OCI-M1 (cell line): Measurements from ENCODE around the gene SLC30A2.
A peak's percentile ranks its signal among the peaks of the same experiment; 100 is the strongest.
"Not testable (repeated sequence)": the region's sequence is repeated elsewhere in the genome, so short reads cannot be mapped to it uniquely, and the experiment has no call there.

Source experiments
- DNase-seq: peaks from one replicate; lab custom pipeline; 2025; lab: John Stamatoyannopoulos, UW

SLC30A2 gene, protein sequence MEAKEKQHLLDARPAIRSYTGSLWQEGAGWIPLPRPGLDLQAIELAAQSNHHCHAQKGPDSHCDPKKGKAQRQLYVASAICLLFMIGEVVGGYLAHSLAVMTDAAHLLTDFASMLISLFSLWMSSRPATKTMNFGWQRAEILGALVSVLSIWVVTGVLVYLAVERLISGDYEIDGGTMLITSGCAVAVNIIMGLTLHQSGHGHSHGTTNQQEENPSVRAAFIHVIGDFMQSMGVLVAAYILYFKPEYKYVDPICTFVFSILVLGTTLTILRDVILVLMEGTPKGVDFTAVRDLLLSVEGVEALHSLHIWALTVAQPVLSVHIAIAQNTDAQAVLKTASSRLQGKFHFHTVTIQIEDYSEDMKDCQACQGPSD

DNA sequence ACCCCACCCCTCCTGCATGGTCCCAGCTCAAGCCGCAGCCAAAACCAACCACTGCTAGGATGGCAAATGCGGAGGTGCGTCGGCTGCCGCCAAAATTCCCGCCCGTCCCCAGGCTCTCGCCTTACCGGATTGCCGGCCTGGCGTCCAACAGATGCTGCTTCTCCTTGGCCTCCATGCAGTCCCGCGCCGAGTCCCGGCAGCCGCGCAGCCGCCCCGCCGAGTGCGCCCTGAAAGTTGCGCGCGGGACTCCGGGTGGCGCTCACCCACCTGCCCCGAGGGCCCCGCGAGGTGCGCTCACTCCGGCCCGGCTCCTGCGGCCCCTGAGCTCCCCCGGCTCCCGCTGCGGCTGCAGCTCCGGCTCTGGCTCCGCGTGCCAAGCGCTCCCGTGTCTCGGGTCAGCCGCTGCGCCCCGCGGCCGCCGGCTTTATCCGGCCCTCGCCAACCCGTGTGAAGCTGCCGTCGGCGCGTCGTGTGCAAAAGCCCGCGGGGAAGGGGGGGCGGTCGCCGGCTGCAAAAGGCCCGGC lies at the start of gene SLC30A2:
TSS of gene SLC30A2 (minus strand) at position 397 of the 524 bp plus-strand sequence. CDS start at position 175, 222 bp downstream.
- DNase-seq, result no peak

- no peak for DNase-seq
Measured at GRCh38 chr1:26094677-26095383, 48.9 kb upstream of the SLC30A2 start.

DNA sequence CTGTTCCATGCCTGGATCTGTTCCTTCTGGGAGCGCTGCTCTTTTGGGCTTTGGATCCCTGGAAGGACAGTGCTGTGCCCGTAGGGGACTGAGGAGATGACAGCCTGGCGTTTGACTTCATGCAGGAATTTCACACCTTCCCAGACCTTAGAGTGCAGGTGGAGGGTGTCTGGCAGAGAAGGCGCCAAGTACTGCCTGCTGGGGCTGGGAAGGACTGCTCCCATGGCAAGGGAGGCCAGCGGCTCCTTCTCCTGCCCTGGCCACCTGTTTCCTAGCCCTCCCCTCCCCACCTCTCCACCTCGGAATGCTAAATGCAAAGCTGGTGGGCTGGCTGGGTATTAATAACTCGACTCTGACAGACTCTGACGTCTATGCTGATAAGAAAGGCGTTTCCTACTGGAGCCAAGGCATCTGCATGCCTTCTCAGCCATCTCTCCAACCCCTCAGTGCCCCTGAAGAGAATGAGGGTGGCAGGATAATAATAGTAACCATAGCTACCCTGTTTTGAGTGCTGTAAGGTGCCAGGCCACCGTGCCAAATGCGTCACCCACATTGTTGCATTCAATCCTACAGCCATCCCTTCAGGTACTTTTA lies 48.3 kb upstream of the SLC30A2 start:
- DNase-seq, result no peak

DNA sequence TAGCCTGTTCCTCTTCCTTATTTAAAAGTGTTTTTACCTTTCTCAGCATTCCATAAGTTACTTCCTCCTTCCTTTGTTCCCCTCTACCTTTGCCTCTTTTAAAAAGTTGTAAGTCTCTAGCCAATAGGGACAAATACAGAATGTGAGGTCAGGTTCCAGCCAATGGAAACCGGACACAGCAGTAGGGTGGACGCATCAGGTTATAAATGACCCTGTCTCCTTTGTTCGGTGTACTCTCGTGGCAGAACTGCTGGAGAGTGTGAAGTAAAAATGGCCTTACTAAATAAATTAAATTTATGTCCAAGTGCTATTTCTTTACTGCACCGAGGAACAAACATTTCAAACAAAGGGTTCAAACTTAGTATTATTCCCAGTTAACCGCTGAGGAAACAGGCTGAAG lies 47.7 kb upstream of the SLC30A2 start:
- not testable (repeated sequence) for DNase-seq

DNA sequence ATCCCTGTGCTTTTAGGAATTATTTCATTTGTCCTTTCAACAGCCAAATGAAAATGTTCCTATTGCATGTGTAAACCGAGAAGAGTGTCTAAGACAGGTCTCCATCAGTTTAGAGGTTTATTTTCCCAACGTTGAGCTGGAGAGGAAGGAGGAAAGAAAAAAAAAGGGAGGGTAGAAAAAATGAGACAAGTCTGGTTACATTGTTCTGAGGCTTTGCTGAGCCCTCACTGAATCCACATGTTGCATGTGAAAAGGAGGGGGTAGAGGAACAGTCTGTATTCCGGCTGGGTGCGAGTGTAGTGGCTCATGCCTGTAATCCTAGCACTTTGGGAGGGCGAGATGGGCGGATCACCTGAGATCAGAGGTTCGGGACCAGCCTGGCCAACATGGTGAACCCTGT lies 46.5 kb upstream of the SLC30A2 start:
- no peak for DNase-seq

DNA sequence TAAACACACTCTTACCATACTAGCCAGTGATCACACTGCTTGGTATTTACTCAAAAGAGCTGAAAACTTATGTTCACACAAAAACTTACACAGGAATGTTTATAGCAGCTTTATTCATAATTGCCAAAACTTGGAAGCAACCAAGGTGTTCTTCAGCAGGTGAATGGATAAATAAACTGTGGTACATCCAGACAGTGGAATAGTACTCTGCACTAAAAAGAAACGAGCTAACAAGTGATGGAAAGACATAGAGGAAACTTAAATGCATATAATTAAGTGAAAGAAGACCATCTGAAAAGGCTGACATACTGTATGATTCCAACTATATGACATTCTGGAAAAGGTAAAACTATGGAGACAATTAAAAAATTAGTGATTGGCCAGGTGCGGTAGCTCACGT lies 45.0 kb upstream of the SLC30A2 start:
- DNase-seq, result no peak

DNA sequence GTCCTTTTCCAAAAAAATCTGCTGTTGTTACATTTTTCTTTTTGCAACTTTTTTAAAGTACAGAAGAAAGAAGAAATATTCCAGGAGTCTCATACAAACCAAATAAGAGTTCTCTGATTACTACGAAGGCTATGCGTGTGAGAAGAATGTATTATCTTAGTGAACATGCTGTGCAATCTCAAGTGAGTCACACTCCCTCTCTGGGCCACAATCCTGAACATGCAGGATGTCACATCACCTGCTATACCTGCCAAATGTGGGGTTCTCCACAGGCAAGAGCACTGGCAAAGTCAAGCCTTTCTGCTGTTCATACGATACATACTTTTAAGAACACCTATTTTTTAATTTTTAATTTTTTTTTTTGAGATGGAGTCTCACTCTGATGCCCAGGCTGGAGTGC lies 43.2 kb upstream of the SLC30A2 start:
- no peak for DNase-seq

- DNase-seq, result no peak
Measured at GRCh38 chr1:26084844-26085243, 38.9 kb upstream of the SLC30A2 start.

DNA sequence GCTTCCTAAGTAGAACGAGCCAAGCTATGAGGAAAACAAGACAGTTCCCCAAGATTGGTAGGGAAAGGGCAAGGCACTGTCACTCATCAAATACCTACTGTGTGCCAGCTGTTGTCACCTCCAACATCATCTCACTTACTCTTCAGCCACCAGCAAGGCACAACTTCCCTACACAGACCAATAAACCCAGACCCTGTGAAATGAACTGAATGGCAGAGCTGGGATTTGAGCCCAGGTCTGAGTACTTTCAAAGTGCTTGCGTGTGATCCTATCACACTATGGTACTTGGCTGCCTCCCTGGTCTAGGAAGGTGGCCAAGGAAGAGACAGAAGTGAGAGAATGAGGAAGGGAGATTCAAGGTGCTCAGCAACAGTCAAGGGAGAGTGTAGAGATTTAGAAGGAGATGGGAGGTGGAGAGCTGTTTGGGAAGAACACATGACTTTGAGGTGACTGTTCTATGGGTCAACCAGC lies 38.2 kb upstream of the SLC30A2 start:
- no peak for DNase-seq

DNA sequence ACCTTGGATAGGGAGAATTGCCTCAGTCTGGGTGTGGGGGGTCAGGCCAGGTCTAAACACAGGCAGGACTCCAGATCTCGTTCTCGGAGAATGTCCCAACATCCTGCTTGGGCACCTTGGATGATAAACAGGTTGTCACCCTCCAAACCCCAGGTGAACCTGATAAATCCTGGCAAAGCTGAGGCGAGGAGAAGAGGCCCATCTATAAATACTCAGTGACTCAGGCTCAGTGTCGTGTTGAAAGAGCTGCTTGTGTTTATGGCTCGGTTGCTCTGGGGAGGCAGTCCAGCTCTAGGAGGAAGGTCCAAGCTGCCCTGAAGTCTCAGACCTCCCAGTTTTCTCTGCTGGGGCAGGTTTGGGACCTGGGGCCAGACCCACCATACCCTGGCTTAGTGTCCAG lies 37.3 kb upstream of the SLC30A2 start:
- no peak for DNase-seq

- no peak for DNase-seq
Measured at GRCh38 chr1:26082020-26082350, 36.1 kb upstream of the SLC30A2 start.

DNA sequence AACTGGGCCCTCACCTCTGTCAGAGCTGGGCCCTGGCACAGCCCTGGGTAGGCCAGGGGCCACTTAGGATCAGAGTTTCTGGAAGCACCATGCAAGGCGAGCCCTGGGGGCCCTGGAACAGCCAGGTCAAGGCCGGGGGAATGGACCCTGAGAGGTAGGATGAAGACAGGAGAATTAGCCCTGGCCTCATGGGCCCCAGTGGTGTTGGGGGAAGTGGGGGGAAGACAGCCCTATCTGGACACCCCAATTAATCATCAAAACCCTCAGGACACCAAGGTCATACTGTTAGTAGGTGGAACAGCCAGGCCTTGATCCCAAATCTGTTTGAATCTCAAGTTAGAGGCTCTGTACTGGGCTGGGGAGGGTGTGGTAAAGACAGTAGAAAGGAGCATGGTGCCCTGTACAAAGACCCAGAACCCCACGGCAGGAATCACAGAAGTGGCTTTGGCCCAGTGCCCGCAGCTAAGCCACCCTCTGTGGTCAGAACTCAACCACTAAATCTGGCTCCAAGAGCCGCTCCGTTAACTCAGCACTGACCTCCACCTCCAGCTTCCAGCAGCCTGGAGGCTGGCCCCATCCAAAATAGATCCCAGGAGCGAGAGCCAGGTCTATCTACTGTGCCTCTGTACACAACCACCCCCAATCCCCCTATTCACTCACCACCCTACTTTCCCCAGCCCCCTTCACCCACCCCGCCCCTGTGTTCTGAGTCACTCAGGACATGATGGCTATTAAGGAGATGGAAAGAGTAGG lies 35.5 kb upstream of the SLC30A2 start:
- DNase-seq, result peak; percentile 47

- no peak for DNase-seq
Measured at GRCh38 chr1:26079960-26080814, 34.3 kb upstream of the SLC30A2 start.

DNA sequence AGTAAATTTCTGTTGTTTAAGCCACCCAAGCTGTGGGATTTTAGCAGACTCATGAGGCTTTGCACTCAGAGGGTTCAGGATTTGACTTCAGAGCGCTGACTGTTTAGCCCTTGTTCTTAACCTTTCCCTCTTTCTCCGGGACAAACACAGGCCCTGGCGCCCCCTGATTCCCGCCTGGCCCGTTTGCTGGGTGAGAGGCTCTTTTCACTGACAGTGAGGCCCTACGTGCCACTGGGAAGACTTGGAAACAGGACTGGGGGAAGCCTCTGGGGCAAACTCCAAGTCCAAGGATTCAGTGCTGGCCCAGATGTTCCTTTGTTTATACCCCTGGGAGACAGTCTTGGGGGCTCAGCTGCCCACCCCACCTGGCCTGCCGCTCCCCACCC lies 33.3 kb upstream of the SLC30A2 start:
- no peak for DNase-seq

GRCh38 chr1:26078286-26079177 lies 32.6 kb upstream of the SLC30A2 start:
- peak; percentile 46 for DNase-seq

GRCh38 chr1:26077524-26077923 lies 31.6 kb upstream of the SLC30A2 start:
- no peak for DNase-seq

DNA sequence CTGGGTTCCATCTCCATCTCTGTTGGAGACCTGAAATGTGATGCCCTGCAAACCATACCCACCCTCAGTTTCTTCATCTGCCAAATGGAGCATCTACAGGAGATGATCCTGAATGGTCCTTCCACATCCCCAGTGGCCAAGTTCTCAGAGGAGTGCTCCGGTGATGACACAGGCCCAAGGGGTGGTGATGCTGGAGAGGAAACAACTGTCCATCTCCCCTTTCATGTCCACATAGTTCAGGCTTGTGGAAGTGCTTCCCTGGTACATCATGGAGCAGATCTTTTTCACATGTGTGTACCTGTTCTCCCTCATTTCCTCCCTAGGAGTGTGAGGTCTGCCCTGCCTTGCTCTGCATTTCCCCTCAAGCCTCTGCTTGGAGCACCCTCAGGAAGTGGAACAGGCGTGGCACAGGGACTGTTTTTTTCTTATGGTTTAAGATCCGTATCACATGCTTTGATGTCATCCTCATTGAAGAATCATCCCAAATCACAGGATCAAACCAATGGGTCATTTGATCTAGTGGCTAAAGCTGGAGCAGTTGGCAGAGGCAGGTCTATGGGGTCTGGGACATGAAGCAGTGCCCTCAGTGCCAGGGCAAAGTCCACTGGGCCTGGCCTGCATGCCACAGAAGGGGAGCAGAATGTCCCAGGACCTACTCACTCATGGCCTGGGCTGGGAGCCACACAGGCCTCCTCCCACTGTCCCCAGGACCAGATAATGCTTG lies 29.7 kb upstream of the SLC30A2 start:
- DNase-seq, result no peak

- DNase-seq, result no peak
Measured at GRCh38 chr1:26072305-26072704, 26.4 kb upstream of the SLC30A2 start.

GRCh38 chr1:26070963-26071342 lies 25.0 kb upstream of the SLC30A2 start:
- no peak for DNase-seq
